Keratinocyte (primary cell): ENCODE data around the gene UXS1.
A peak's percentile ranks its signal among the peaks of the same experiment; 100 is the strongest.

Source experiments
- EZH2 ChIP-seq: IDR thresholded peaks from one replicate; pipeline ENCODE4 v1.6.1; 2012; ENCODE audit warnings: inconsistent platforms, mild to moderate bottlenecking, low read length, moderate library complexity
- TF ChIP-seq, protein P1 (sequence below), 3 experiments: IDR thresholded peaks in 1 of 3; conservative IDR thresholded peaks in 1 of 3; optimal IDR thresholded peaks in 1 of 3; 2 replicates in 2 of 3; 3 replicates in 1 of 3; pipeline versions ENCODE3 to v1.5.1; 2011; ENCODE audit warnings: low read length in 3 of 3, mild to moderate bottlenecking in 3 of 3, moderate library complexity in 2 of 3, control low read depth in 1 of 3, inconsistent platforms in 1 of 3; ENCODE audit not compliant: insufficient read depth in 2 of 3; ENCODE audit errors: extremely low read depth in 1 of 3

GRCh38 chr2:106098081-106098480, 96.0 kb downstream of the UXS1 start:
- TF ChIP-seq, protein P1, sequence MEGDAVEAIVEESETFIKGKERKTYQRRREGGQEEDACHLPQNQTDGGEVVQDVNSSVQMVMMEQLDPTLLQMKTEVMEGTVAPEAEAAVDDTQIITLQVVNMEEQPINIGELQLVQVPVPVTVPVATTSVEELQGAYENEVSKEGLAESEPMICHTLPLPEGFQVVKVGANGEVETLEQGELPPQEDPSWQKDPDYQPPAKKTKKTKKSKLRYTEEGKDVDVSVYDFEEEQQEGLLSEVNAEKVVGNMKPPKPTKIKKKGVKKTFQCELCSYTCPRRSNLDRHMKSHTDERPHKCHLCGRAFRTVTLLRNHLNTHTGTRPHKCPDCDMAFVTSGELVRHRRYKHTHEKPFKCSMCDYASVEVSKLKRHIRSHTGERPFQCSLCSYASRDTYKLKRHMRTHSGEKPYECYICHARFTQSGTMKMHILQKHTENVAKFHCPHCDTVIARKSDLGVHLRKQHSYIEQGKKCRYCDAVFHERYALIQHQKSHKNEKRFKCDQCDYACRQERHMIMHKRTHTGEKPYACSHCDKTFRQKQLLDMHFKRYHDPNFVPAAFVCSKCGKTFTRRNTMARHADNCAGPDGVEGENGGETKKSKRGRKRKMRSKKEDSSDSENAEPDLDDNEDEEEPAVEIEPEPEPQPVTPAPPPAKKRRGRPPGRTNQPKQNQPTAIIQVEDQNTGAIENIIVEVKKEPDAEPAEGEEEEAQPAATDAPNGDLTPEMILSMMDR (optimal IDR thresholded peaks at IDR 0.05 in 1 of 3, IDR thresholded peaks at IDR 0.05 in 1 of 3, conservative IDR thresholded peaks at IDR 0.05 in 1 of 3; ENCODE audit: extremely low read depth in 1 of 3, insufficient read depth in 2 of 3, low read length in 3 of 3), result peak; percentile 23 to 71 (median 50)
- TF ChIP-seq EZH2, result no peak
